GM10847 (cell line): ENCODE measurements around the gene TUBB3.

Source experiments
- POLR2A ChIP-seq: IDR thresholded peaks from 2 replicates; pipeline ENCODE4 v1.6.1; 2011; ENCODE audit not compliant: insufficient read length; ENCODE audit errors: extremely low read depth

TUBB3 gene

DNA sequence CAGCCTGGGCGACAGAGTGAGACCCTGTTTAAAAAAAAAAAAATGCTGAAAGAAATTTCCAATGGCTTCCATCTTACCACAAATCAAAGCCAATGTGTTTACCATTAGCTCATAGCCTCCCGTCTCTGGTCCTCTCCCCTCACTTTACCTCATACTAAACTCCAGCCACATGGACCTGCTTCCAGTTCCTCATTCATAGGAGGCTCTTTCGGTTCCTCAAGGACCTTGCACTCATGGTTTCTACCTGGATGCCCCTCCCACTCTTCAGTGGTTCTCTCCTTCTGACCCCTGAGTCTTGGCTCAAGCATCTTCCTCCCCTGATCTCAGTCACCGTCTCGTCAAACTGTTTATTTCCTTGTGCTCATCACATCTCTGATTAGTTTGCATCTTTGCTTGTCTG lies 21.6 kb downstream of the TUBB3 start:
- TF ChIP-seq POLR2A = no peak

- TF ChIP-seq POLR2A = no peak
Observed at GRCh38 chr16:89945654-89946053, 22.5 kb downstream of the TUBB3 start.

- TF ChIP-seq POLR2A = no peak
Observed at GRCh38 chr16:89946515-89946914, 23.4 kb downstream of the TUBB3 start.

DNA sequence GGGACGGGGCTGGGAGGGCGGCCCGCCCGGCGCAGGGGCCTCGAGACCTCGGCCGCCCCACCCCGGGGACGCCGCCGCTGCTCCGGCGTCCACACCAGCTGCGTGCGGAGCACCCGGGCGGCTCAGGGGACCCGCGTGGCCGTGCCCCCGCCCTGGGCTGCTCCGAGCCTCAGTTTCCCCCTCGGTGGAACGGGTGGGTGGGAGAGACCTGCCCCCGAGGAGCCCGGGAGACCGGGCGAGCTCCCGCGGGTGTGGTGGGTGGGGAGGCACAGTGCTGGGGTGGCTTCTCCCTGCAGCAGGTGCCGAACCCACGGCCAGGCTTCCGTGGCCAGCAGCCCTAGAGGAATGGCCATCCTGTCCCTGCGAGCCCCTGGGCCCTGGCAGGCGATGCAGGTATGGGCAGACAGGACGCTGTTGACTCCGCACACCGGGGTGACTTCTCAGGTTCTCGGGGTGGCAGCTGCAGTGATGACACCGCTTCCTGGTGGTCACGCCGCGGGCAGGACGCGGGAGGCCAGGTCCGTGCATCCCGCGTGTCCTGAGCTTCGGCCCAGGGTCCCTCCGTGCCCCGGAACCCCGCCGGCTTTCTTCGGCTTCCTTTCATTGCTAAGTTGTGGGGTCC lies 26.1 kb downstream of the TUBB3 start:
- TF ChIP-seq POLR2A = no peak

DNA sequence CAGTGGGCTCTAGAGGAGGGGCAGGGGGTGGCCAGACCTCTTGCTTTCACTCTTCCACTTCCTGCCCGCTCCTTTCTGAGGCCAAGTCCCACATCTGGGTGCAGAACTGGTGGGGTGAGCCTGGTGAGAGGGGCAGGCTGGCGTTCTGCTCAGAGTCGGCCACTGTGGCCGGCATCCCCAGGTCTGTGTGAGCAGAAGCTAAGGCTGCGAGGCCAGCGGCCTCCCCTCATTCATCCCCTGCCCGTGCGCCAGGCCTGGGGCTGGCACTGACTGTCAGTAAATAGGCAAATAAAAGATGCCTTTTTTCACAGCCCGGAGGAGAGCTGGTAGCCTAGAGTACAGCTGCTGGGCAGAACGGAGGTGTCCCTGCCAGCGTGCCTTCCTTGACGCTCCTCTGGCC lies 26.6 kb downstream of the TUBB3 start:
- TF ChIP-seq POLR2A = no peak

DNA sequence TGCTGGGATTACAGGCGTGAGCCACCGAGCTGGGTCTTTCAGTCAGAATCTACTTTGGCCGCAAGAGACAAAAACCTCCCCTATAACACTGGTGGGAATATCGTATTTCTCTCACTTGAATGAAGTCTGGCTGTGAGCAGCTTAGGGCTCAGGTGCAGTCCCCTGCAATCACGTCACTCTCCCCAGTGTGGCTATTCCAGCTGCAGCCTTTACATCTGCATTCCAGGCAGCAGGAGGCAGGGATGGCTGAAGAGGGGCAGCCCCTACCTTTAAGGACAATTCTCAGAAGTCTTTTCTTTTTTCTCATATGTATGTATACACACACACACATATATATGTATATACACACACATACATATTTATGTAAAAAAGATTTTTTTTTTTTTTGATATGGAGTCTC lies 28.4 kb downstream of the TUBB3 start:
- TF ChIP-seq POLR2A = no peak

DNA sequence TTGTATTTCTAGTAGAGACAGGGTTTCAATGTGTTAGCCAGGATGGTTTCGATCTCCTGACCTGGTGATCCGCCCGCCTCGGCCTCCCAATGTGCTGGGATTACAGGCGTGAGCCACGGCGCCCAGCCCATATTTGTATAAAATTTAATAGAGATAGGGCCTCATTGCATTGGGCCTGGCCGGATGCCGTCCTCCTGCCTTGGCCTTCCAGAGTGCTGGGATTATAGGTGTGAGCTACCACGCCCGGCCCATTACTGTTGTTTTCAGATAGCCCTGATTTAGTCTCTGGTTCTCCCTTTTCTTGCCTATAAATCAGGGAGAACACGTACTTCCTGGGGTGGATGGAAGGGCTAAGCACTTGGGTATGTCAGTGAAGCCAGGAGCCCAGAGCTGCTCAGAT lies 28.9 kb downstream of the TUBB3 start:
- TF ChIP-seq POLR2A = no peak

DNA sequence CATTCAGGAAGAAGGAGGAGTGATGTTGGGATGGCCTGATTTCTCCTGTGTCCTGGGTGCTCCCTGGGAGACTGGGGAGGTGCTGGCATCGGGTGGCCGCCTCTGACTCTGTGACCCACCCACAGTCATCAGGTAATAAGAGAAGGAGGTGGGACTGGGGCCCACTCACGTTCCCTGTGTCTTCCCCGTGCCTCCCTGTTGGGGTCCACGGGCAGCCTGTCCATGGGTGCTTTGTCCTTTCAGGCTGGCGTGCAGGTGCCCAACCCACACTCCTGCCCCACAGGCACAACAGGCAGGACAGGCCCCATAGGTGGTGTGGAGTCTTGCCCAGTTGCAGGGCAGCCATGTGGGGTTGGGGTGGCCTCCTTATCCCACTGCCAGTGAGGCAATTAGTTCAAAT lies 29.4 kb downstream of the TUBB3 start:
- TF ChIP-seq POLR2A = no peak

DNA sequence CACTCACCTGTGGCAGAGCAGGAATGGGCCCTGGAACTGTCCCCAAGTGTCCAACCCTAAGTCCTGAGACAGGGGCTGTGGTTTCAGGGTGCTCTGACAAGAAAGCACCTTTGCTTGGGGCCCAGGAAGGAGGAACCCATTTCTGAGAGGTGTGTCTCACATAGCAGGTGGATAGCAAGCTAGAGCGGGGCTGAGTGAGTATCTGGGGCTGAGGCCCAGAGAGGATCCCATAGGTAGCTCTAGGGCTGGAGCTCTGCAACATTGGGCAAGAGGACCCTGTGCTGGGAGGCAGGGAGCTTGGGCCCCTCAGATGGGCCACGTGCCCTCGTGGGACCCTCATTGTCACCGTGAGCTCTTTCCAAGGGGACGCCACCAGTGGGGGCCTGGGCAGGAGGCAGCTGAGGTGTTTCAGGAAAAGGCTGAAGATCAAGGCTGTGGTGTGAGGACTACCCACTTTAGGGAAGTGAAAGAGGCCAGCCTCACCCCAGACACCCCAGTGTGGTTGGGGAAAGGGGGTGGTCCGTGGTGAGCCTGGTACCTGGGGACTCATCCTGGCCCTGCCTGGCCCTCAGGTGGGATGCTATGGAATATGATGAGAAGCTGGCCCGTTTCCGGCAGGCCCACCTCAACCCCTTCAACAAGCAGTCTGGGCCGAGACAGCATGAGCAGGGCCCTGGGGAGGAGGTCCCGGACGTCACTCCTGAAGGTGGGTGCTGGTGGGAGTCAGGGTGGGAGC lies 30.7 kb downstream of the TUBB3 start:
- TF ChIP-seq POLR2A = no peak

DNA sequence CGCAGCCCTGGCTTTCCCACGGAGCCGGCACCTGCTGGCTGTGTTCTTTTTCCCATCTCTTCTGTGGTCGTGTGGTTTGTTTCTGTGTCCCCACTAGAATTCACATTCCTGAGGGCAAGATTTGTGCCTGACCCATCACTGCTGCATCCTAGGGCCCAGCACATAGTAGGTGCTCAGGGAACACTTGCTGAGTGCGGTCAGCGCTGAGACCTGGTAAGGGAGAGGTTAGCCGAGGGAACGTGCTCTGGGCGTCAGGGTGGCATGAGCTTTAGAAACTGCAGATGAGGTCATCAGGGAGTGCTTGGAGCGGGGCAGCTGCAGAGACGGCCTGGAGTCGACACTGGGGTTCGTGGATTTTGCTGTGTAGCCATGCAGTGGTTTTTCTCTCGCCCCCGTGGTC lies 31.3 kb downstream of the TUBB3 start:
- no peak for TF ChIP-seq POLR2A

DNA sequence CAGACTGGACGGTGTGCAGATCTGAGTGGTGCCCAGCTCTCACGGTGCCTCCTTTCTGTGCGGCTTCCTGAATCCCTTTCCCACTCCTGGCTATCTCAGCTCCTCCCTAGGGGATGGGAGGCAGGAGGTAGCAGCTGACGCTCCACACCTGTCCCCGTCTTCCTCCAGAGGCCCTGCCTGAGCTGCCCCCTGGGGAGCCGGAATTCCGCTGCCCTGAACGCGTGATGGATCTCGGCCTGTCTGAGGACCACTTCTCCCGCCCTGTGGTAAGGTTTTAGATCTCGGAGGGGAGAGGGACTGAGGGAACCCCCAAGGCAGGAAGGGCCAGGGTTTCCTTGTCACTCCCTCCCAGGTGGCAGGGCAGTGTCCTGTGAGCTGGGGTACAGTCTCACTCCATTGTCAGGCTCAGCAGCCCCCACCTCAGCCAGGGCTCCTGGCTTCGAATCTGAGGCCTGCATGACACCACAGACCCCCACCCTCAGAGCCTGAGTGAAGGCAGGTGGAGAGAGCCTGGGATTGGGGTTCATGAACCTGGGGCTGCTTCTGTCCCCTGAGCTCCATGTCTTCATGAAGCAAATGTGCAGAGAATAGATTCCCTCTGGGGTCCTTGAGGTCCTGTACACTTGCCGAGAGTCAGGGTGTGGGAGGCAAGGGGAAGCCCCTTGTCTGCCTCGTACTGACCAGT lies 32.0 kb downstream of the TUBB3 start:
- TF ChIP-seq POLR2A = no peak

DNA sequence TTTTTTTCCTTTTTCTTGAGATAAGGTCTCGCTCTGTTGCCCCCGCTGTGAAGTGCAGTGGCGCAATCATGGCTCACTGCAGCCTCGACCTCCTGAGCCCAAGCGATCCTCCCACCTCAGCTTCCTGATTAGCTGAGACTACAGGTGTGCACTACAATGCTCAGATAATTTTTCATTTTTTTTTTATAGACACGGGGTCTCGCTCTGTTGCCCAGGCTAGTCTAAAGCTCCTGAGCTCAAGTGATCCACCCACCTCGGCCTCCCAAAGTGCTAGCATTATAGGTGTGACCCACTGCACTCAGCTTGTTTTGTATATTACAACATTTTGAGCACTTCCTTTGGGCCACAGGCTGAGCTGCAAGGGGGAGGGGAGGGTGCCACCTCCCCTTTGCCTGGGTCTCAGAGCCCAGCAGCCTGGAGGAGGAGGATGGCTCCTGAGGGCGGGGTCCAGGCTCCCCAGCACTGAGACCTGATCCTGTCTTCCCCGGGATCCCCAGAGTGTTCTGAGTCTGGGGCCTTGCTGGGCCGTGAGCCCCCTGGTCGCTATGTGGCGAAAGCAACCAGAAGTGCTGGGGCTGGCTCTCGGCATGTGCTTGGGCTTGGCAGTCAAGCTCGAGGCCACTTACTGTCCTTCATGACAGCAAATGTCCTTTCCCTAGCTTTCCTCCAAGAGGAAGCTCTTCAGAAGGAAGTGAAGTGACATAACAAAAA lies 33.5 kb downstream of the TUBB3 start:
- TF ChIP-seq POLR2A = no peak

DNA sequence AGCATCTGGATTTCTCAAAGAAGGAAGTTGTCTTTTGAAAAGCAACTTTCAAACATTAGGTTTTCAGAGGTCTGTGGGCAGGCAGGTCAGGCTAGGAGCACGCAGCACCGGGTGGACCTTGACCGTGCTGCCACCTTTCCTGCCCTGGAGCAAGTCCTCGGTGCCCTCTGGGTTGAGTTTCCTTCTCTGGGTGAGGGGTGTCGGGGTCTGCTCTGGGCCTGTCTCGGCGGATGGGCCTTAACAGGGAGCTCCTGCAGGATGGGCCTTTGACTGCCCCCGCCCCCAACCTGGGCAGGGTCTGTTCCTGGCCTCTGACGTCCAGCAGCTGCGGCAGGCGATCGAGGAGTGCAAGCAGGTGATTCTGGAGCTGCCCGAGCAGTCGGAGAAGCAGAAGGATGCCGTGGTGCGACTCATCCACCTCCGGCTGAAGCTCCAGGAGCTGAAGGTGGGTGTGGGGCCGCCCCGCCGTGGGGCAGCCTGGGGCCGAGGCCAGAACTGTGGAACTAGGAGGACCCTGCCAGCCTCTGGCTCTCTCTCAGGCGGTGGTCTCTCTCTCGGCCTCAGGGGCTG lies 34.2 kb downstream of the TUBB3 start:
- no peak for TF ChIP-seq POLR2A

GRCh38 chr16:89958068-89958467 lies 34.9 kb downstream of the TUBB3 start:
- TF ChIP-seq POLR2A = no peak

- no peak for TF ChIP-seq POLR2A
Observed at GRCh38 chr16:89958596-89958995, 35.5 kb downstream of the TUBB3 start.

GRCh38 chr16:89960966-89961365 lies 37.8 kb downstream of the TUBB3 start:
- TF ChIP-seq POLR2A = no peak

- no peak for TF ChIP-seq POLR2A
Observed at GRCh38 chr16:89961920-89962319, 38.8 kb downstream of the TUBB3 start.
